Activated CD4-positive, alpha-beta T cell treated with anti-CD3 and anti-CD28 coated beads, Interleukin-2, amount 50 U/mL, for 48 hours (primary cell): ENCODE measurements around the gene GSE1.

Source experiments
- DNase-seq, 2 experiments: peaks; one replicate each; pipeline ENCODE4 v3.0.0-alpha.2; 2020

The GSE1 gene

GRCh38 chr16:85683363-85683762 is 70.2 kb downstream of the GSE1 start:
- DNase-seq = no peak

DNA sequence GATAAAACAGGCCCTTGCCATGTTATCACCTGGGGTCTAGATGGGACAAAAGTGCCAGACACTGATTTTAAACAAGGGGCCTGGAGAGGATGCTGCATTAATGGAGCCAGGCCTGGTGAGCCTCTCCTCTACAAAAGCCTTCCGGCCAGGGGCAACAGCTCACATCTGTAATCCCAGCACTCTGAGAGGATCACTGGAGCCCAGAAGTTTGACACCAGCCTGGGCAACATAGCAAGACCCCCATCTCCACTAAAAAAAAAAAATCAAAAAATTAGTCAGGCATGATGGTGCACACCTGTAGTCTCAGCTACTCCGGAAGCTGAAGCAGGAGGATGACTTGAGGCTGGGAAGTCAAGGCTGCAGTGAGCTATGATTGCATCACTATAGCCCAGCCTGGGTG is 72.1 kb downstream of the GSE1 start:
- no peak for DNase-seq

DNA sequence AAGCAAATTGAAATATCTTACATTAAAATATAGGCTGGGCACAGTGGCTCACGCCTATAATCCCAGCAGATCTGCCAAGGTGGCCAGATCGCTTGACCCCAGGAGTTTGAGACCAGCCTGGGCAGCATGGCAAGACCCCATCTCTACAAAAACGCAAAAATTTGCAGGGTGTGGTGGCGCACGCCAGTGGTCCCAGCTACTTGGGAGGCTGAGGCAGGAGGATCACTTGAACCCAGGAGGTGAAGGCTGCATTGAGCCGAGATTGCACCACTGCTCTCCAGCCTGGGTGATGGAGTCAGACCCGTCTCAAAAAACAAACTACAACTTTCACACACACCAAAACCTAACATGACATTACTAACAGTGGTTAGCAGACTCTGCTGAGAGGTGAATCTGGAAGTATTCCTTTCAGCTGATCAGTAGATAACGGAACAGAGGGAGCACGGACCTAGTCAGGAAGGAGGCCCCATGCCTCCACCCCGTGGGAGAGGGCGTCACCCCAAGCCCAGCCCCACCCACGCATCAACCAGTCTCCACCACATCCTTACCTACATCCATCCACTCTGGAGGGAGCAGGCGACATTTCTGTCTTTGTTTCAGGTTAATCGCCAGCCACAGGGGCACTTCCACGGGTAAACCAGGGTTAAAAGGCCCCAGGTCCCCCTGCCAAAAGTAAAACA is 73.9 kb downstream of the GSE1 start:
- peak; percentile 26 to 43 for DNase-seq

GRCh38 chr16:85687651-85688471 is 74.7 kb downstream of the GSE1 start:
- DNase-seq = peak; percentile 28 to 38

DNA sequence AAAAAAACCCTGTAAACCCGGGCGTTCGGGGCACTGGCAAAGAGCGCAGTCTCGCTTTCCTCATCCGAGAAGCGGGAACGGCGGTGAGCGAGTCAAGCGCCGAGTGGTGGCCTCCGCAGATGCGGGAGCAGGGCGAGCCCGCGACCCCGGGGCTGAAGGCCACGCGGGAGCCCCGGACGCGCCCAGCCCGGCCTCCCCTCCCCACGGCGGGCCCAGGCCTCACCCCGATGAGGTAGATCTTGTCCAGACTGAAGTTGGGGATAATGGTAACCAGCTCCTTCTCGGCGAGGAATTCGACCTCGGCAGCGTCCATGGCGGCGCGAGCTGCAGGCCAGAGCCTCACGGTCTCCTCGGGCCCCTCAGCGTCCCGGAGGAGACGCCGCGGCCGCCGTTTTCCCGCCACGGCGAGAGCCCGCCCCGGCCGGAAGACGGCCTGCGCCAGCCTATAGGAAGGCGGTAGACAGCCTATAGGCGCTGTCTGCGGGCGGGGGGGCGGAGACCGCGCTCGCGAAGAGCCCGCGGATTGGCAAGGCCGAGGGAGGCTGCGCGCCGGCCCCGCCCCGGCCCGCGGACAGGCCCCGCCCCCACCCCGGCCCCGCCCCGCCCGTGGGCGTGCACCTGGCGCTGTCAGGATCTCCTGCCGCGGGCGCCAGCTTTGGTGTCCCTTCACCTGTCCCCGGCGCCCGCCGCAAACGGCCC is 75.6 kb downstream of the GSE1 start, which contains the start of gene GINS2:
GINS2 (minus strand) TSS at position 369 of the 699 bp plus-strand sequence; CDS start at position 313, 56 bp downstream.
- peak; percentile 90 to 91 for DNase-seq

- DNase-seq = no peak
These were observed 76.3 kb downstream of the GSE1 start for GRCh38 chr16:85689285-85689949.

DNA sequence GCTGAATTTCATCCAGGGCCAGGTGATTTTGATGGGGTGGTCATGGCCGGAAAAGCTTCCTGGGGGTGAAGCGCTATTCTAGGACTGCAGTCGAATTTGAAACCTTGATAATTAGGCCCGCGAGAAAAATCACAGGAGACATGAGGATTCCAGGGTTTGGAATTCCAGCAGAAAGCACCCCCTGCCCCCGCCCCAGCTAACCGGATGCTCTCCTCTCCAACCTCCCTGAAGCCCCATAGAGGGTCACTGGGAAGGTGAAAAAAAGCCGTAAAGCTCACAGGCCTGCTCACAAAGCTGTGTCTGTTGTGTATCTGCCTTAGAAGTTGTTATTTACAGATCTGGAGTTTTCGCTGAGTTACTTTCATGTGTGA is 76.8 kb downstream of the GSE1 start:
- no peak for DNase-seq

- DNase-seq = no peak
These were observed 77.4 kb downstream of the GSE1 start for GRCh38 chr16:85690469-85691064.

DNA sequence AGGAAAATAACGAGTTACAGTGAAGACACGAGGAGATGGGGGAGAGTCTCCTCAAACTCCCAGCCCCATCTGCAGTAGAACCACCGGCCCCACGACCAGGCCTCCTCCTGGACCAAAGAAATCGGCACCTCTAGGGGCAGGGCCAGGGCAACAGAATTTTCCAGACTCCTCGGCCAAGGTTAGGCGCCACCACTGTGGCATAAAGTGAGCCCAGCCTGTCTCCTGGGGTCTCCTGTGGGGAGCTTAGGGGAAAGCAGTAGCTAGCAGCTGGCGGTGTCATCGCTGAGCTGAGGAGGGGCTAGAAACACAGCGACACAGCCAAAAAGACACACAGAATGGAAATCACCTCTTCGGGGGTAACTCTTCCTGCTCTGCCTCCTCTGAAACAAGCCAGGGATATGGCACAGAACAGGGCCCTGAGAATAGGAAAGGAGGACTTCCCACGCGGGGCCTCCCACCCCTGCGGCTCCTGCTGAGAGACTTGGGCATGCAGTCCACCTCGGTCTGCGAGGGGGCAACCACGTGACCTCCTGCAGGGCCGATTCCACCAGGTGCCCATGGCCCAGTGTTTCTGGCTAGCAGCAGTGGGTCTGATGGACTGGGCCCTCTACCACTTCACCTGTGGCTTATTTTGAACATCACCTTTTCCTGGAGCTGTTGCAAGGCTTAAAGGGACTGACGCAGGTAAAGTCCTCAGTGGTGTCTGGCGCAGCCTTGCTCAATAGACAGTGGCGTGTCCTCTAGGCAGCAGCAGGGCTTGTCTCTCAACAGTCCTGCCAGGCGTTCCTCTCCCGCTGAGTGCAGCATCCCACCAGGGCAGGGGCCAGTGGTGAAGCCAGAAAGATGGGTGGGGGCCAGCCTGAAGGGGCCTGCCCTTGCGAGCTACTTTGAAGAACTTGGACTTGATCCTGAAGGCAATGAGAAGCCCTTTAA is 82.3 kb downstream of the GSE1 start:
- no peak for DNase-seq

- no peak for DNase-seq
These were observed 83.7 kb downstream of the GSE1 start for GRCh38 chr16:85696781-85697180.

- DNase-seq = no peak
These were observed 84.3 kb downstream of the GSE1 start for GRCh38 chr16:85697431-85697830.

DNA sequence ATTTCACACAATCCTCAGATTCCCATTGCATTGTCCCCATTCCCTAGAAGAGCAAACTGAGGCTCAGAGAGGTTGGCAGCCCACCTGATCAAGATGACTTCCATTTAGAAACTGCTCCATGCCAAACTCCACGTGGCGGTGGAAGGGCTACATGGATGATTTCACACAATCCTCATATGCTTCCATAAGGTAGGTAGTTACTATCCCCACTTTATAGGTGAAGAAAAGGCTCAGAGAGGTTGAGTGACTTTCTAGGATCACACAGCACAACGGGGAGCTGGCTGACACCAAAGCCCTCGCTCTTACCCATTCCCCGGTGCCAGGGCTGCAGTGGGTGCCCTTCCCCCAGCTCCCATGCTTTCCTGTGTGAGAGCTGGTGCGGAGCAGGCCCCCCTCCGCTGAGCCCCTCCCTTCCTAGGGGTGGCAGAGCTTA is 85.4 kb downstream of the GSE1 start:
- no peak for DNase-seq

DNA sequence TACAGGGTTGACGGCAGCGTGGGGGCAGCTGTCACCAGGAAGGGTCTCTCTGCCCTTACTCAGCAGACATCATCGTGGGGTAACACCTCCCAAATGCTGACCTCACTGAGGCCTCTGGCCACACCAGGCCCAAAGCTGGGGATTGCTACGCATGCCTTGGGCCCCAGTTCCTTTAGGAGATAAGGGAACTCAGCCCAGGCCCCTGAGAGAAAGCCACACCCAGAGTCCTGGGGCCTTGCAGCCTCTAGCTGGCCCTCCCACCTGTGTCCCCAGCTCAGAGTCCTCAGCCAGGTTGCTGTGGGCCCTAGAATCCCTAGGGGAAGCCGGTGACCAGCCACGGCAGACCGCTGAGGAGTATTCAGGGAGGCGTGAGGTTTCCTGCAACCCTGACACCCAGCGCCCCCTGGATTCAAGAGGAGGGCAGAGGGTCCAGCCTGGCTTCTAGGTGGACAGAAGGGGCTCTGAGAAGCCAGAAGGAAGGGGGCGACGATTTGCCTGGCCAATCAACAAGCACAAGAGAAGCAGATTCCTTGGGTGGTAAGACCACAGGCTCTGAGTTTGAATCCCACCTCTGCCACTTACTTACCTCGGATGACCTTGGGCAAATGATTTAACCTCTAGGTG is 85.9 kb downstream of the GSE1 start:
- no peak for DNase-seq

- no peak for DNase-seq
These were observed 86.5 kb downstream of the GSE1 start for GRCh38 chr16:85699628-85700027.

GRCh38 chr16:85704011-85704410 is 90.9 kb downstream of the GSE1 start:
- no peak for DNase-seq

DNA sequence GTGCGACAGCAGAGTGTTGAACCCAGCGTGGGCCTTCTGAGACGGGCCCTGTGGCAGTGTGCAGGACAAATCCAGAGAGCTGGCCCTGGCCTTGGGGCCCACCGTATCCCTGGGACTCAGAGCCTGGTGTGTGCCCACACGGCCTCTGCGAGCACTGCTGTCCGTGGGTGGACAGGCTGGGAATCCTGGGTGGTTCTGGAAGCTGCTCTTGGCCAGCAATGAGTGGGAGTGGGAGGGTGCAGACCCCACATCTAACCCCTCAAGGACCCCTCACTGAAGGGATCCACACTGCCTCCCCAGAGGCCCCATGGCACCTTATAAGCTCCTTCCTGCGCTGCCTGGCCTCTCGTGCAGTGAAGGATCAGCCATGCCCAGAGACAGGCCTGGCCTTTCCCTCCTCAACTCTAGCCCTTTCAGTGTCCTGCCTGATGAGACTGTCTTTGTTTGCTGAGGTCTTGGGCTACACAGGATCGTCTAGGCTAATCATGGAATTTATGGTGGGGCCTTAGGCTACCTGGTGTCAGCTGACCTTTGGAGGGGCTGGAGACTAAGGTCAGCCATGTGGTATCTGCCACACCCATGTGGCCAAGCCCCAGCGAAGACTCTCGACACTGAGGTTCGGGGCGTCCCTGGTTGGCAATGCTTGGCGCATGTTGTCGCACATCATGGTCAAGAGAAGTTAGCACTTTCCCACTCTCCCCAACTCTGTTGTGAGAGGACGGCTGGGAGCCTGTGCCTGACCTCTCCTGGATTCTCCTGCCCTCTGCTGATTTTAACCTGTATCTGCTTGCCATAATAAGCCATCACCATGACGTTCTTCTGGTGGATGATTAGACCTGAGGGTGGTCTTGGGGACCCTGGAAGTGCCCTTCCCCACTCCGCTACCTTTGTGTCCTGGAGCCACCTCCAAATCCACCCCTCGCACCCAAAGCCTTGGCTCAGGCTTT is 92.1 kb downstream of the GSE1 start:
- DNase-seq = no peak

DNA sequence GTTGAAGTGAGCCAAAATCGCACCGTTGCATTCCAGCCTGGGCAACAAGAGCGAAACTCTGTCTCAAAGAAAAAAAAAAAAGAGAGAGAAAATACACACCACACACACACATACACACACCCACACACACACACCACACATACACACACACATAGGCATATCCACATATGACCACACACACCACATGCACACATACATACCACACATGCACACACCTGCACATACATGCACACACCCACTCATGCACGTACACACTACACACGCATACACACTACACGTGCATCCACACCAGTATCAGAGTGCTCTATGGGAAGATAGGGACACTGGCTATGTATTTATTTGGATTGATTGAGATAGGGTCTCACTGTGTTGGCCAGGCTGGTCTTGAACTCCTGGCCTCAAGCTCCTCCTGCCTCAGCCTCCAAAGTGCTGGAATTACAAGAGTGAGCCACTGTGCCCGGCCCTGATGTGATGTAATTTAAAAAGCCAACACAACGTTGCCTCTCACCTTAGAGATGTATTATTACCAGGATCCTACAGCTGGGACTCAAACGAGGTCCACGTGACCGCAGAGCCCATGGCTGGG is 93.4 kb downstream of the GSE1 start:
- no peak for DNase-seq

DNA sequence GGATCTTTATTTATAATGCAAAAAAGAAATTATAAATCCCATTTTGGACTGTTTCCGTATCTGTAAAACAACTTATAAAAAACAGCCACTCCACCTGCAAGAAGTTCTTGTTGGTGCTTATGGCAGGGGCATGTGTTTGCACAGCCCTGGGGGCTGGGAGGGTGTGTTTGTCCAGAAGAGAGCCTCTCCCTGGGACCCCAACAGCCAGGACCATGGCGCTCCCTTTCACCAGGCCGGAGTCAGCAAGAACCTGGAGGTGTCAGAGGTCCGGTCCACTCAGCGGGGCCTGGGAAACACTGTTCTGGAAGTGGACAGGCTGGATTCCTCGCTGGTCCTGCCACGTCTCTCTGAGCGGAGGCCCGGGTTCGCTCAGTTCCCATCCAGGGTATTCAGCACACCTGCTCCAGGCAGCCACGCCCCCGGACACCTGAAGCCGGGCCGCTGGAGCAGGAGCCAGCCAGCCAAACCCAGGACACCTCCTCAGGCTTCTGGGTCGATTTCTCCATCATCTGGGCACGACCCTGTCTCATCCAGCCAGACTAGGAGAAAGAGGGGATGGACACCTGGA is 94.5 kb downstream of the GSE1 start:
- DNase-seq = no peak

DNA sequence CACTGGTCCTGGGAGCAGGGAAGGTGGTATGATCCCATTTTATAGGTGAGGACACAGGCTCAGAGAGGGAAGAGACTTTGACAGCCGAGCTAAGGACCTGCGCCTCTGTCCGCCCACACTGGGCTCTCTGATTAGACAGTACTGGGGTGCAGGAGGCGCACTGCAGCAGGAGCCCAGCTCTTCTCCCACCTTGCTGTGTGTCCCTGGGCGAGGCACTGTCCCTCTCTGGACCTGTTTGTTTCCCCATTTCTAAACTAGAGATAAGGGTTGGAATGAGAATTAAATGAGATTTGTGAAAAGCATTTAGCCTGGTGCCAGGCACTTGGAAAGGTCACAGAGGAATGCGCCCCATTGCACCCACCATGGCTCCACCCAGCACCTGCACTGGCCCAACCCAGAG is 95.2 kb downstream of the GSE1 start:
- DNase-seq = no peak
